Measurements from ENCODE around the gene ADAMTS7. TPM values are rescaled to one million over a fixed set of nuclear protein-coding genes. Genes with fewer than 3 reads are reported as not detected.

Gene ADAMTS7
- total and polyA plus RNA-seq, 2 of the 4 experiments (the other 2 are of a cell fraction) = 1.4 to 12.6 TPM

DNA sequence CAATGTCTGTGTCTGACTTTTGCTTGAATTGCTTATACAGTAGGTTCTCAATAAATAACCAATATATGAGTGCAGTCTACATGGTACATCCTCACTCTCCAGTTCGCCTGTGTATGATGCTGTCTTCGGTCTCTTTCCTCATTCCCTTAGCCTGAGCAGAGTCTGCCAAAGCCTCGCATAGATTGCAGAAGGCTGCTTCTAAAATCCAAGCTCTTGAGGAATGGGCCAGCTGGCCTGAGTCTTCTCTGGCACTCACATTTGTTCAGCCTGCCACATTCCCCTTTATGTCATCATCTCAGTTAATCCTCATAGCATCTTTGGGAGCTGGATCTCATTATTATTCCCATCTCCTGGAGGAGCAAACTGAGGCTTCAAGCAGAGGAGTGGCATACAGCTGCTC, 27.2 kb upstream of the ADAMTS7 start:
- no peak overlapping the region for H4K5ac ChIP-seq (ENCODE audit: low read depth, low read length)
- in situ Hi-C loops (cut with MboI; ENCODE audit: low sequenced_read_pairs) (no loop called here), intact Hi-C loops (cut with micrococcal nuclease) (no loop called here), dilution Hi-C loops (cut with HindIII; ENCODE audit: low sequenced_read_pairs, unreplicated experiment) (no loop called here)
- H2AFZ ChIP-seq (replicated peaks; ENCODE audit: low read length, poor library complexity) = no peak overlapping the region
- no peaks in the 10 kb centered on the region for H3K79me1 ChIP-seq (ENCODE audit: low read depth in 1 of 2, low read length in 2 of 2)
- H2BK5ac ChIP-seq (ENCODE audit: low read depth, low read length, poor library complexity, severe bottlenecking) = no peak overlapping the region
- H3K56ac ChIP-seq (ENCODE audit: extremely low read depth, insufficient read depth, low read length) = no peak overlapping the region
- H2BK20ac ChIP-seq (ENCODE audit: low read depth, low read length) = no peak overlapping the region
- DNase-seq = peak; percentile 22
- H4K91ac ChIP-seq (ENCODE audit: insufficient read depth, low read depth, low read length) = no peak overlapping the region
- H3K27me3 ChIP-seq (ENCODE audit: control insufficient read depth, insufficient read depth, low read length) = no peaks in the 10 kb centered on the region; the same call in 1 of the 2 replicates
- ChIA-PET CTCF (no interaction called here), POLR2A (ENCODE audit: unreplicated experiment) (no interaction called here)
- no peaks in the 10 kb centered on the region; the same call in 1 of the 2 replicates for H3K9me1 ChIP-seq (ENCODE audit: insufficient read depth, low read length)
- no peak overlapping the region for H3K23ac ChIP-seq (ENCODE audit: low read depth, low read length)
- H2AK5ac ChIP-seq (ENCODE audit: low read depth, low read length) = no peak overlapping the region
- no peak overlapping the region for H3K14ac ChIP-seq (replicated peaks; ENCODE audit: low read depth, low read length)
- no peak overlapping the region for H2BK15ac ChIP-seq (ENCODE audit: low read depth, low read length)
- TF ChIP-seq MXI1 (IDR thresholded peaks at IDR 0.05; ENCODE audit: borderline replicate concordance, low read depth, low read length) (no peak), RCOR1 (IDR thresholded peaks at IDR 0.05; ENCODE audit: insufficient replicate concordance, low read length) (no peak), MAZ (IDR thresholded peaks at IDR 0.05; ENCODE audit: borderline replicate concordance, low read depth, low read length) (no peak), FOS (IDR thresholded peaks at IDR 0.05; ENCODE audit: low read depth, low read length) (no peak), CEBPB (IDR thresholded peaks at IDR 0.05; ENCODE audit: low read depth, low read length) (no peak)
- TF ChIP-seq, protein P1, sequence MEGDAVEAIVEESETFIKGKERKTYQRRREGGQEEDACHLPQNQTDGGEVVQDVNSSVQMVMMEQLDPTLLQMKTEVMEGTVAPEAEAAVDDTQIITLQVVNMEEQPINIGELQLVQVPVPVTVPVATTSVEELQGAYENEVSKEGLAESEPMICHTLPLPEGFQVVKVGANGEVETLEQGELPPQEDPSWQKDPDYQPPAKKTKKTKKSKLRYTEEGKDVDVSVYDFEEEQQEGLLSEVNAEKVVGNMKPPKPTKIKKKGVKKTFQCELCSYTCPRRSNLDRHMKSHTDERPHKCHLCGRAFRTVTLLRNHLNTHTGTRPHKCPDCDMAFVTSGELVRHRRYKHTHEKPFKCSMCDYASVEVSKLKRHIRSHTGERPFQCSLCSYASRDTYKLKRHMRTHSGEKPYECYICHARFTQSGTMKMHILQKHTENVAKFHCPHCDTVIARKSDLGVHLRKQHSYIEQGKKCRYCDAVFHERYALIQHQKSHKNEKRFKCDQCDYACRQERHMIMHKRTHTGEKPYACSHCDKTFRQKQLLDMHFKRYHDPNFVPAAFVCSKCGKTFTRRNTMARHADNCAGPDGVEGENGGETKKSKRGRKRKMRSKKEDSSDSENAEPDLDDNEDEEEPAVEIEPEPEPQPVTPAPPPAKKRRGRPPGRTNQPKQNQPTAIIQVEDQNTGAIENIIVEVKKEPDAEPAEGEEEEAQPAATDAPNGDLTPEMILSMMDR (conservative IDR thresholded peaks at IDR 0.05; ENCODE audit: low read depth, low read length) = no peak
- no peak overlapping the region for H3K4me2 ChIP-seq (ENCODE audit: low read depth, low read length)
- ATAC-seq (ENCODE audit: low read depth) = peak; percentile 51
- peaks cover 10% of the 10 kb centered on the region; the same call in 1 of the 2 replicates for H3K4me1 ChIP-seq (ENCODE audit: control insufficient read depth, insufficient read depth, low read length)
- H3K27ac ChIP-seq (ENCODE audit: insufficient read depth, low read length) = no peak overlapping the region
- H4K8ac ChIP-seq (ENCODE audit: low read depth in 2 of 2, low read length in 2 of 2) = no peak overlapping the region
- H4K20me1 ChIP-seq (ENCODE audit: insufficient read depth, low read length) = no peaks in the 10 kb centered on the region
- no peaks in the 10 kb centered on the region for H3K36me3 ChIP-seq (ENCODE audit: control insufficient read depth, insufficient read depth, low read length)
- H3K4me3 ChIP-seq (ENCODE audit: insufficient read depth, low read depth, low read length) = no peak overlapping the region
- H2AK9ac ChIP-seq (replicated peaks; ENCODE audit: low read depth, low read length, poor library complexity) = no peak overlapping the region
- no TSS peak for BruUV-seq (replicated peaks)
- H3K9ac ChIP-seq (ENCODE audit: low read depth, low read length) = no peak overlapping the region
- no peaks in the 10 kb centered on the region for H3K9me3 ChIP-seq (ENCODE audit: control insufficient read depth, insufficient read depth, low read length)
- H2BK120ac ChIP-seq (ENCODE audit: low read depth, low read length) = no peak overlapping the region
- WGBS, 2 experiments (ENCODE audit: extremely low coverage in 2 of 2, insufficient read length in 1 of 2) = 50% methylated on average over 2 of the region's 3 CpGs; no CpG with 5 or more reads in 1 of the 2 experiments
- H3K4ac ChIP-seq (ENCODE audit: low read depth, low read length) = no peak overlapping the region
- no peak overlapping the region for H3K18ac ChIP-seq (ENCODE audit: low read depth, low read length)

Data from IMR-90 (cell line).